IPS-20b (cell line): Measurements from ENCODE around the gene ADARB2.
"Not testable (repeated sequence)": the region's sequence is repeated elsewhere in the genome, so short reads cannot be mapped to it uniquely, and the experiment has no call there.

Experiments
- H3K27ac ChIP-seq: one replicate; pipeline ENCODE4 v1.5.1; 2013; ENCODE audit warnings: low read length
- H3K27me3 ChIP-seq: 2 replicates; pipeline ENCODE4 v1.6.1; 2013; ENCODE audit warnings: mild to moderate bottlenecking, low read length, inconsistent platforms; ENCODE audit not compliant: insufficient read depth
- H3K36me3 ChIP-seq: 2 replicates; pipeline ENCODE4 v1.6.1; 2013; ENCODE audit warnings: low read depth, mild to moderate bottlenecking, inconsistent platforms, low read length, moderate library complexity; ENCODE audit not compliant: insufficient read depth
- H3K4me1 ChIP-seq: 2 replicates; pipeline ENCODE4 v1.6.1; 2013; ENCODE audit warnings: mild to moderate bottlenecking, control low read depth, inconsistent platforms, low read length, moderate library complexity; ENCODE audit not compliant: insufficient read depth
- H3K4me3 ChIP-seq: 2 replicates; pipeline ENCODE4 v1.5.1; 2013; ENCODE audit warnings: mild to moderate bottlenecking, low read length, inconsistent platforms
- H3K9ac ChIP-seq: 2 replicates; pipeline ENCODE4 v1.6.1; 2013; ENCODE audit warnings: low read depth, mild to moderate bottlenecking, inconsistent platforms, low read length, moderate library complexity
- H3K9me3 ChIP-seq: 2 replicates; pipeline ENCODE4 v1.6.1; 2013; ENCODE audit warnings: mild to moderate bottlenecking, low read depth, low read length, inconsistent platforms; ENCODE audit not compliant: insufficient read depth

Gene ADARB2

GRCh38 chr10:1419796-1420610 is 317.3 kb downstream of the ADARB2 start:
- Histone ChIP-seq H3K36me3 (no peaks in the 10 kb centered on the region), H3K27me3 (peaks cover 35% of the 10 kb centered on the region), H3K9me3 (no peaks in the 10 kb centered on the region), H3K9ac (no peak overlapping the region), H3K4me1 (no peaks in the 10 kb centered on the region; the same call in 1 of the 2 replicates), H3K27ac (no peak overlapping the region), H3K4me3 (peak overlapping the region; percentile 80)

DNA sequence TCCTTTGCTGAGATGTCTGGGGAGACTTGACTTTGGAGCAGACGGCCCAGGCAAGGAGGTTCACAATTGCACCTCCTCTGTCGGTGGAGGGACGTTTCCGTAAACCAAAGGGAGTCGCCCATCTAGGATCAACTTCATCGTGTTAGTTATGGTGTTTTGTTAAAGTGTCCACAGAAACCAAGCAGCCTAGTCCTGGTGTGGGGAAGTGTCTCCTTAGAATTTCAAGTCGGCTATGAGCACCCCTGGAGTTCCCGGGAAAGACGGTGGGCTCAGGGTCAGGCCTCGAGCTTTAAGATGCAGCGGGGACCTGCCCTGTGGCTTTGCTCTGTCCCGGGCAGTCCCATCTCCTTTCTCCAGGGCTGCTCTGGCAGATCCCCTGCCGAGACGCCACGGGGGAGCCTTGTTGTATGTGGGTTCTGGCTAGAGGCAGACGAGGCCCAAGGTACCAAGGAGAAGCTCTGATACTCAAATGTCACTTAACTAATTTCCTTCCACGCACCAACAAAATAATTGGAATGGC is 319.2 kb downstream of the ADARB2 start:
- Histone ChIP-seq H3K9ac (no peak overlapping the region), H3K27ac (no peak overlapping the region), H3K27me3 (peaks cover 35% of the 10 kb centered on the region), H3K9me3 (no peaks in the 10 kb centered on the region), H3K36me3 (no peaks in the 10 kb centered on the region), H3K4me3 (no peak overlapping the region), H3K4me1 (no peaks in the 10 kb centered on the region; the same call in 1 of the 2 replicates)

DNA sequence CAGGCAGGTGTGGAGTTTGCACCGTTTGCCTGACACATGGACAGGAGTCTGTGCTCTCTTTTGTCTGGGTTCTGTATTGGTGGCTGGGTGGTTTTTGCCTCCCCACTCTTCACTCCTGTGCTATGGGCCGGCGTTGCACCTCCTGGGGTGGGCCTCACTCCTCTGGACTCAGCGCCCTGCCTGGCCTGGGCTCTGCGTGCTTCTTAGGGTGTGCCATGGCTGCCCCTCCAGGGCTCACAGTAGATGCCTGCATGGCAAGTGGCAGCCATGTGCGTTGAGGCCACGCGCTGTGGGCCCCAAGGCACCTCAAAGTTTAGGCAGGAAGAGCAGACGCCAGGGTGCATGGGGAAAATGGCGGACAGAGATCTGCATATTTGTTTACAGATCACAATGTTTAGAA is 319.8 kb downstream of the ADARB2 start:
- no peaks in the 10 kb centered on the region; the same call in 1 of the 2 replicates for H3K4me1 ChIP-seq
- H3K9ac ChIP-seq: no peak overlapping the region
- no peak overlapping the region for H3K4me3 ChIP-seq
- no peak overlapping the region for H3K27ac ChIP-seq
- H3K9me3 ChIP-seq: no peaks in the 10 kb centered on the region
- no peaks in the 10 kb centered on the region for H3K36me3 ChIP-seq
- peaks cover 34% of the 10 kb centered on the region for H3K27me3 ChIP-seq

DNA sequence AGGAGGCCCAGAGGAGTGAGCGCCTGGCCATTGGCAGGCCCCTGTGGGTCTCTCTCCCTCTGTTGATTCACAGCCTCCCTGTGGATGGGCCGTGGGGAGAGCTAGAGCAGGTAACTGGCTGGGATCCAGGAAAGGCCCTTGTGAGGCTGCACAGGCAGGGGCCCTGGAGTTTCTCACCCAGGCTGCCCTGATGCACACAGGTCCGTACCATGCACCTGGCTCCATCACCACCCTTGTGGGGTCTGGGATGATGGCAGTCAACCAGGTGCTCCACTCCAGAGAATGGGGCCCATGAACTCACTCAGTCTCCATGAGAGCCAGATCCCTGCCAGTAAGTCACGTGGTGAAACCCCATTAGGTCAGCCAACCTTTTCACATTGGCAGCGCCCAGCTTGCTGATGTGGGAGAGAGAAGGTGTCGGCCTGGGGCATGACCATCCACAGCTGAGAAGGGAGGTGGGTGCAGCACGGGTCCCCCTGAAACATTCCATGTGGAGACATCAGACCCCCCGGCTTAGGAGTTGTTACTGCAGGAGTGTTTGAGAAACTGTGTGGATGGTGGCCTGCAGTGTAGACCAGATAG is 320.8 kb downstream of the ADARB2 start:
- Histone ChIP-seq H3K4me3 (no peak overlapping the region), H3K27me3 (peaks cover 24% of the 10 kb centered on the region), H3K36me3 (no peaks in the 10 kb centered on the region), H3K9ac (no peak overlapping the region), H3K27ac (no peak overlapping the region), H3K4me1 (no peaks in the 10 kb centered on the region; the same call in 1 of the 2 replicates), H3K9me3 (no peaks in the 10 kb centered on the region)

- Histone ChIP-seq H3K27me3 (peaks cover 14% of the 10 kb centered on the region), H3K9ac (no peak overlapping the region), H3K9me3 (no peaks in the 10 kb centered on the region)
Observed at GRCh38 chr10:1414893-1415292, 322.4 kb downstream of the ADARB2 start.

GRCh38 chr10:1414346-1414745 is 323.0 kb downstream of the ADARB2 start:
- not testable (repeated sequence) for H3K4me1 ChIP-seq, H3K36me3 ChIP-seq, H3K4me3 ChIP-seq, H3K27me3 ChIP-seq, H3K9me3 ChIP-seq, H3K9ac ChIP-seq, H3K27ac ChIP-seq

More at GRCh38 chr10:1414893-1415292, 322.4 kb downstream of the ADARB2 start:
- H3K36me3 ChIP-seq: no peaks in the 10 kb centered on the region
- H3K4me3 ChIP-seq: no peak overlapping the region
- no peaks in the 10 kb centered on the region for H3K4me1 ChIP-seq
- H3K27ac ChIP-seq: no peak overlapping the region

DNA sequence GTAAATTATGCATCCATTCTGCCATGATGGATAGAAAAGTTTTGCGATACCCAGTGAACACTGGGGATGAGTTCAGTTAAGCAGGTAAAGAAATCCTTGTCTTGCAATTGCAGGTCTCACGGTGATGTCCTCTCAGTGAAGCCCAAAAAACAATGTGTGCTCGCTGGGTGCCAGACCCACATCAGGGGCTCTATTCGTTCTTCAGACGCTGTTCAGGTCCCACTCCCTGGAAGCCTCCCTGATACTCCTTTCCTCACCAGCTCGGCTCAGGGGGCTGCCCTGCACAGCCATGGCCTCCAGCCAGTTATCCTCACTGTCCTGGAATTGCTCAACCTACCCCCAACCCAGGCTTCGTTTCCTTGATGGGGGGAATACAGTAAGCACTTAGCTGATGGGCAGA is 323.5 kb downstream of the ADARB2 start:
- Histone ChIP-seq H3K27me3 (peaks cover 3% of the 10 kb centered on the region; the same call in 1 of the 2 replicates), H3K27ac (no peak overlapping the region), H3K4me1 (no peaks in the 10 kb centered on the region), H3K4me3 (no peak overlapping the region), H3K9me3 (no peaks in the 10 kb centered on the region), H3K9ac (no peak overlapping the region), H3K36me3 (no peaks in the 10 kb centered on the region)

DNA sequence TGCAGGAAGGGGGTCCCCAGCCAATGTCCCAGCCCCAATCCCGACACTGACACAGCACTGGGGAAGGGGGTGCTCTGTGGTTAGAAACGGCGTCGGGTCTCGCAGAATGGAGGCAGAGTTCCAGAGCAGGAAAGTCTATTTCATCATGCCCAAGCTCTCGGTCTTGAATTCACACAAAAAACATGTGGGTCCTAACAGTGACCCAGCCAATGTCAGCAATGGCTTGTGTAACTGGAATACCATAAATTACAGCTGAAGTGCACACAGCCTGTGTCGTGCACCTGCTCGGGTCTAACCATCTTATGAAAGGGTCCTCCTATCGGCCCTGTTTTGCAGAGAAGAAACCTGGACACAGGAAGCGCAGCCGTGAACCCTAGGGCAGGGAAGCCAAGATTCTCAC is 324.1 kb downstream of the ADARB2 start:
- no peak overlapping the region for H3K27ac ChIP-seq
- H3K9me3 ChIP-seq: no peaks in the 10 kb centered on the region
- H3K27me3 ChIP-seq: no peaks in the 10 kb centered on the region

GRCh38 chr10:1412531-1413189 is 324.7 kb downstream of the ADARB2 start:
- Histone ChIP-seq H3K36me3 (no peaks in the 10 kb centered on the region), H3K4me3 (no peak overlapping the region), H3K4me1 (no peaks in the 10 kb centered on the region), H3K9ac (no peak overlapping the region), H3K9me3 (no peaks in the 10 kb centered on the region), H3K27ac (no peak overlapping the region), H3K27me3 (no peaks in the 10 kb centered on the region)

More for the DNA sequence above, 324.1 kb downstream of the ADARB2 start:
- Histone ChIP-seq H3K4me1 (no peaks in the 10 kb centered on the region), H3K36me3 (no peaks in the 10 kb centered on the region), H3K4me3 (no peak overlapping the region), H3K9ac (no peak overlapping the region)

- H3K4me1 ChIP-seq: no peaks in the 10 kb centered on the region
- H3K9ac ChIP-seq: no peak overlapping the region
- no peaks in the 10 kb centered on the region for H3K9me3 ChIP-seq
Observed at GRCh38 chr10:1411956-1412355, 325.4 kb downstream of the ADARB2 start.

DNA sequence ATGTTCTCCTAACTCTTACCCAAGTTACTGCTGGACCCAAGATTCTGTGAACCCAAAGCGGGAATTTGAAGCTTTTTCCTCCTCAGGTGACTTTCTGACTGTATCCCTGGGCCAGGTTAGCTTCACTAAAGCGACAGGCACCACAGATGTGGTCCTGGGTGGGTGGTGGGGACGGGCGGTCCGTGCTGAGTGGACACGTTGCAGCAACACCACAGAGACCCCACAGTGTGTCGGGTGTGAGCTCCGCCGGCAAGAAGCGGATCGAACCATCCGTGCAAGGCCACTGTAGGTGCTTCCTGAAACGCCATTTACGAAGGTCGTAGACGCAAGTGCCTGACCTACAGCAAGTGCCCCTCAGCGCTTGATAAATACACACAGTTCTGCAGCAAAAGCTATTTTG is 325.9 kb downstream of the ADARB2 start:
- Histone ChIP-seq H3K27ac (no peak overlapping the region), H3K4me3 (no peak overlapping the region), H3K9me3 (no peaks in the 10 kb centered on the region), H3K4me1 (no peaks in the 10 kb centered on the region), H3K9ac (no peak overlapping the region), H3K36me3 (no peaks in the 10 kb centered on the region), H3K27me3 (no peaks in the 10 kb centered on the region)

More at GRCh38 chr10:1411956-1412355, 325.4 kb downstream of the ADARB2 start:
- Histone ChIP-seq H3K27me3 (no peaks in the 10 kb centered on the region), H3K27ac (no peak overlapping the region), H3K36me3 (no peaks in the 10 kb centered on the region), H3K4me3 (no peak overlapping the region)
